ENCODE measurements around the gene CCDC146.
"Not testable (repeated sequence)": the region's sequence is repeated elsewhere in the genome, so short reads cannot be mapped to it uniquely, and the experiment has no call there.

CCDC146 gene

GRCh38 chr7:77140291-77140690 is 17.9 kb downstream of the CCDC146 start:
- not testable (repeated sequence) for H3K27me3 ChIP-seq (ENCODE audit: control insufficient read depth in 1 of 2, insufficient read depth in 2 of 2, low read length in 2 of 2); H3K4me3 ChIP-seq (ENCODE audit: low read depth in 1 of 2, low read length in 2 of 2); H3K36me3 ChIP-seq (ENCODE audit: control insufficient read depth in 1 of 2, insufficient read depth in 2 of 2, low read length in 2 of 2); H3K9ac ChIP-seq (ENCODE audit: low read depth in 1 of 2, low read length in 2 of 2); H3K9me3 ChIP-seq (ENCODE audit: control insufficient read depth in 1 of 2, low read length in 2 of 2); H3K4me1 ChIP-seq (ENCODE audit: control insufficient read depth in 1 of 2, insufficient read depth in 2 of 2, low read length in 2 of 2); H3K27ac ChIP-seq (ENCODE audit: low read depth, low read length)

- H3K36me3 ChIP-seq (ENCODE audit: control insufficient read depth in 1 of 2, insufficient read depth in 2 of 2, low read length in 2 of 2); H3K4me1 ChIP-seq (ENCODE audit: control insufficient read depth in 1 of 2, insufficient read depth in 2 of 2, low read length in 2 of 2); H3K27me3 ChIP-seq (ENCODE audit: control insufficient read depth in 1 of 2, insufficient read depth in 2 of 2, low read length in 2 of 2); H3K27ac ChIP-seq (ENCODE audit: low read depth, low read length); H3K4me3 ChIP-seq (ENCODE audit: low read depth in 1 of 2, low read length in 2 of 2); H3K9ac ChIP-seq (ENCODE audit: low read depth in 1 of 2, low read length in 2 of 2); H3K9me3 ChIP-seq (ENCODE audit: control insufficient read depth in 1 of 2, low read length in 2 of 2): not testable (repeated sequence)
These were observed 29.8 kb downstream of the CCDC146 start for GRCh38 chr7:77152232-77152631.

- H3K4me1 ChIP-seq (ENCODE audit: control insufficient read depth in 1 of 2, insufficient read depth in 2 of 2, low read length in 2 of 2); H3K9me3 ChIP-seq (ENCODE audit: control insufficient read depth in 1 of 2, low read length in 2 of 2); H3K27me3 ChIP-seq (ENCODE audit: control insufficient read depth in 1 of 2, insufficient read depth in 2 of 2, low read length in 2 of 2); H3K4me3 ChIP-seq (ENCODE audit: low read depth in 1 of 2, low read length in 2 of 2); H3K27ac ChIP-seq (ENCODE audit: low read depth, low read length); H3K9ac ChIP-seq (ENCODE audit: low read depth in 1 of 2, low read length in 2 of 2); H3K36me3 ChIP-seq (ENCODE audit: control insufficient read depth in 1 of 2, insufficient read depth in 2 of 2, low read length in 2 of 2): not testable (repeated sequence)
These were observed 32.6 kb downstream of the CCDC146 start for GRCh38 chr7:77154917-77155464.

GRCh38 chr7:77155601-77156377 is 33.4 kb downstream of the CCDC146 start:
- not testable (repeated sequence) for H3K27me3 ChIP-seq (ENCODE audit: control insufficient read depth in 1 of 2, insufficient read depth in 2 of 2, low read length in 2 of 2); H3K4me1 ChIP-seq (ENCODE audit: control insufficient read depth in 1 of 2, insufficient read depth in 2 of 2, low read length in 2 of 2); H3K9me3 ChIP-seq (ENCODE audit: control insufficient read depth in 1 of 2, low read length in 2 of 2); H3K36me3 ChIP-seq (ENCODE audit: control insufficient read depth in 1 of 2, insufficient read depth in 2 of 2, low read length in 2 of 2); H3K9ac ChIP-seq (ENCODE audit: low read depth in 1 of 2, low read length in 2 of 2); H3K27ac ChIP-seq (ENCODE audit: low read depth, low read length); H3K4me3 ChIP-seq (ENCODE audit: low read depth in 1 of 2, low read length in 2 of 2)

- H3K4me3 ChIP-seq (ENCODE audit: low read depth in 1 of 2, low read length in 2 of 2); H3K27me3 ChIP-seq (ENCODE audit: control insufficient read depth in 1 of 2, insufficient read depth in 2 of 2, low read length in 2 of 2); H3K9ac ChIP-seq (ENCODE audit: low read depth in 1 of 2, low read length in 2 of 2); H3K9me3 ChIP-seq (ENCODE audit: control insufficient read depth in 1 of 2, low read length in 2 of 2); H3K4me1 ChIP-seq (ENCODE audit: control insufficient read depth in 1 of 2, insufficient read depth in 2 of 2, low read length in 2 of 2); H3K36me3 ChIP-seq (ENCODE audit: control insufficient read depth in 1 of 2, insufficient read depth in 2 of 2, low read length in 2 of 2); H3K27ac ChIP-seq (ENCODE audit: low read depth, low read length): not testable (repeated sequence)
These were observed 34.6 kb downstream of the CCDC146 start for GRCh38 chr7:77157034-77157433.

- Histone ChIP-seq H3K4me3 (ENCODE audit: low read depth in 1 of 2, low read length in 2 of 2) (no peak overlapping the region), H3K36me3 (ENCODE audit: control insufficient read depth in 1 of 2, insufficient read depth in 2 of 2, low read length in 2 of 2) (no peaks in the 10 kb centered on the region), H3K9me3 (ENCODE audit: control insufficient read depth in 1 of 2, low read length in 2 of 2) (no peaks in the 10 kb centered on the region), H3K27ac (ENCODE audit: low read depth, low read length) (no peak overlapping the region), H3K27me3 (ENCODE audit: control insufficient read depth in 1 of 2, insufficient read depth in 2 of 2, low read length in 2 of 2) (no peaks in the 10 kb centered on the region), H3K9ac (ENCODE audit: low read depth in 1 of 2, low read length in 2 of 2) (no peak overlapping the region), H3K4me1 (ENCODE audit: control insufficient read depth in 1 of 2, insufficient read depth in 2 of 2, low read length in 2 of 2) (no peaks in the 10 kb centered on the region)
These were observed 35.0 kb downstream of the CCDC146 start for GRCh38 chr7:77157446-77157845.

- not testable (repeated sequence) for H3K27ac ChIP-seq (ENCODE audit: low read depth, low read length); H3K9me3 ChIP-seq (ENCODE audit: control insufficient read depth in 1 of 2, low read length in 2 of 2); H3K4me3 ChIP-seq (ENCODE audit: low read depth in 1 of 2, low read length in 2 of 2); H3K27me3 ChIP-seq (ENCODE audit: control insufficient read depth in 1 of 2, insufficient read depth in 2 of 2, low read length in 2 of 2); H3K4me1 ChIP-seq (ENCODE audit: control insufficient read depth in 1 of 2, insufficient read depth in 2 of 2, low read length in 2 of 2); H3K9ac ChIP-seq (ENCODE audit: low read depth in 1 of 2, low read length in 2 of 2); H3K36me3 ChIP-seq (ENCODE audit: control insufficient read depth in 1 of 2, insufficient read depth in 2 of 2, low read length in 2 of 2)
These were observed 48.7 kb downstream of the CCDC146 start for GRCh38 chr7:77171073-77171472.

GRCh38 chr7:77172437-77173172 is 50.2 kb downstream of the CCDC146 start:
- H3K36me3 ChIP-seq (ENCODE audit: control insufficient read depth in 1 of 2, insufficient read depth in 2 of 2, low read length in 2 of 2); H3K27ac ChIP-seq (ENCODE audit: low read depth, low read length); H3K27me3 ChIP-seq (ENCODE audit: control insufficient read depth in 1 of 2, insufficient read depth in 2 of 2, low read length in 2 of 2); H3K9me3 ChIP-seq (ENCODE audit: control insufficient read depth in 1 of 2, low read length in 2 of 2); H3K4me1 ChIP-seq (ENCODE audit: control insufficient read depth in 1 of 2, insufficient read depth in 2 of 2, low read length in 2 of 2); H3K4me3 ChIP-seq (ENCODE audit: low read depth in 1 of 2, low read length in 2 of 2); H3K9ac ChIP-seq (ENCODE audit: low read depth in 1 of 2, low read length in 2 of 2): not testable (repeated sequence)

- H3K27ac ChIP-seq (ENCODE audit: low read depth, low read length) = not testable (repeated sequence)
These were observed 52.0 kb downstream of the CCDC146 start for GRCh38 chr7:77174418-77174817.

GRCh38 chr7:77175274-77175800 is 52.9 kb downstream of the CCDC146 start:
- H3K9ac ChIP-seq (ENCODE audit: low read depth in 1 of 2, low read length in 2 of 2) = not testable (repeated sequence)

More at GRCh38 chr7:77174418-77174817, 52.0 kb downstream of the CCDC146 start:
- not testable (repeated sequence) for H3K9me3 ChIP-seq (ENCODE audit: control insufficient read depth in 1 of 2, low read length in 2 of 2); H3K36me3 ChIP-seq (ENCODE audit: control insufficient read depth in 1 of 2, insufficient read depth in 2 of 2, low read length in 2 of 2); H3K4me1 ChIP-seq (ENCODE audit: control insufficient read depth in 1 of 2, insufficient read depth in 2 of 2, low read length in 2 of 2); H3K4me3 ChIP-seq (ENCODE audit: low read depth in 1 of 2, low read length in 2 of 2); H3K9ac ChIP-seq (ENCODE audit: low read depth in 1 of 2, low read length in 2 of 2); H3K27me3 ChIP-seq (ENCODE audit: control insufficient read depth in 1 of 2, insufficient read depth in 2 of 2, low read length in 2 of 2)

More at GRCh38 chr7:77175274-77175800, 52.9 kb downstream of the CCDC146 start:
- not testable (repeated sequence) for H3K36me3 ChIP-seq (ENCODE audit: control insufficient read depth in 1 of 2, insufficient read depth in 2 of 2, low read length in 2 of 2); H3K9me3 ChIP-seq (ENCODE audit: control insufficient read depth in 1 of 2, low read length in 2 of 2); H3K27ac ChIP-seq (ENCODE audit: low read depth, low read length); H3K27me3 ChIP-seq (ENCODE audit: control insufficient read depth in 1 of 2, insufficient read depth in 2 of 2, low read length in 2 of 2); H3K4me3 ChIP-seq (ENCODE audit: low read depth in 1 of 2, low read length in 2 of 2); H3K4me1 ChIP-seq (ENCODE audit: control insufficient read depth in 1 of 2, insufficient read depth in 2 of 2, low read length in 2 of 2)

All from duodenal mucosa (tissue), 2 donors.